ENCODE results near the gene TIGD1. TPM values are rescaled to one million over a fixed set of nuclear protein-coding genes. Genes with fewer than 3 reads are reported as not detected.

Gene TIGD1
- total and polyA plus RNA-seq, 2 of the 13 experiments (the other 11 are each of a cell fraction or from before 2014, with no cell fraction given), result 3.5 to 9.5 TPM

- no peak for TF ChIP-seq PRDM10 (CRISPR knock-in tag; IDR thresholded peaks at IDR 0.05; ENCODE audit: low read depth)
- no peak for TF ChIP-seq BORCS8-MEF2B (CRISPR knock-in tag; IDR thresholded peaks at IDR 0.05)
- TF ChIP-seq STAG1 (CRISPR knock-in tag; IDR thresholded peaks at IDR 0.05), result peak; percentile 62
- peak; percentile 68 for TF ChIP-seq CTCF (CRISPR knock-in tag; IDR thresholded peaks at IDR 0.05)
- TF ChIP-seq IRF1 (CRISPR knock-in tag; IDR thresholded peaks at IDR 0.05; ENCODE audit: low read depth), result no peak
- TF ChIP-seq DPF2 (CRISPR knock-in tag; IDR thresholded peaks at IDR 0.05; ENCODE audit: borderline replicate concordance, low read depth), result no peak
- TF ChIP-seq ZFY (CRISPR knock-in tag; IDR thresholded peaks at IDR 0.05), result 0 out of 2 replicates have a peak, but pooled peaks have one; percentile 22
- TF ChIP-seq ZNF646 (CRISPR knock-in tag; IDR thresholded peaks at IDR 0.05), result no peak
- no peak for TF ChIP-seq ZNF879 (CRISPR knock-in tag; IDR thresholded peaks at IDR 0.05)
- no peak for TF ChIP-seq DNMT3B (CRISPR knock-in tag; conservative IDR thresholded peaks at IDR 0.05)
- TF ChIP-seq ZNF607 (CRISPR knock-in tag; IDR thresholded peaks at IDR 0.05; ENCODE audit: borderline replicate concordance), result no peak
- no peak for TF ChIP-seq GABPA (IDR thresholded peaks at IDR 0.05; ENCODE audit: low read depth, low read length)
- TF ChIP-seq GABPA (CRISPR knock-in tag; IDR thresholded peaks at IDR 0.05; ENCODE audit: low read depth), result no peak
- no peak for TF ChIP-seq ZSCAN25 (CRISPR knock-in tag; IDR thresholded peaks at IDR 0.05)
- TF ChIP-seq ZNF547 (CRISPR knock-in tag; IDR thresholded peaks at IDR 0.05), result no peak
- no peak for TF ChIP-seq ZBTB38 (CRISPR knock-in tag; IDR thresholded peaks at IDR 0.05)
- no peak for TF ChIP-seq ZFAT (CRISPR knock-in tag; conservative IDR thresholded peaks at IDR 0.05)
- no peak for TF ChIP-seq ZNF782 (CRISPR knock-in tag; IDR thresholded peaks at IDR 0.05; ENCODE audit: borderline replicate concordance)
- TF ChIP-seq FOXP1 (IDR thresholded peaks at IDR 0.05), result no peak
- TF ChIP-seq FOXP1 (CRISPR knock-in tag; IDR thresholded peaks at IDR 0.05), result no peak
Measured at GRCh38 chr2:232537079-232537478, 13.3 kb downstream of the TIGD1 start (continued).
